Measurements from ENCODE around the gene IL1B.

IL1B gene

DNA sequence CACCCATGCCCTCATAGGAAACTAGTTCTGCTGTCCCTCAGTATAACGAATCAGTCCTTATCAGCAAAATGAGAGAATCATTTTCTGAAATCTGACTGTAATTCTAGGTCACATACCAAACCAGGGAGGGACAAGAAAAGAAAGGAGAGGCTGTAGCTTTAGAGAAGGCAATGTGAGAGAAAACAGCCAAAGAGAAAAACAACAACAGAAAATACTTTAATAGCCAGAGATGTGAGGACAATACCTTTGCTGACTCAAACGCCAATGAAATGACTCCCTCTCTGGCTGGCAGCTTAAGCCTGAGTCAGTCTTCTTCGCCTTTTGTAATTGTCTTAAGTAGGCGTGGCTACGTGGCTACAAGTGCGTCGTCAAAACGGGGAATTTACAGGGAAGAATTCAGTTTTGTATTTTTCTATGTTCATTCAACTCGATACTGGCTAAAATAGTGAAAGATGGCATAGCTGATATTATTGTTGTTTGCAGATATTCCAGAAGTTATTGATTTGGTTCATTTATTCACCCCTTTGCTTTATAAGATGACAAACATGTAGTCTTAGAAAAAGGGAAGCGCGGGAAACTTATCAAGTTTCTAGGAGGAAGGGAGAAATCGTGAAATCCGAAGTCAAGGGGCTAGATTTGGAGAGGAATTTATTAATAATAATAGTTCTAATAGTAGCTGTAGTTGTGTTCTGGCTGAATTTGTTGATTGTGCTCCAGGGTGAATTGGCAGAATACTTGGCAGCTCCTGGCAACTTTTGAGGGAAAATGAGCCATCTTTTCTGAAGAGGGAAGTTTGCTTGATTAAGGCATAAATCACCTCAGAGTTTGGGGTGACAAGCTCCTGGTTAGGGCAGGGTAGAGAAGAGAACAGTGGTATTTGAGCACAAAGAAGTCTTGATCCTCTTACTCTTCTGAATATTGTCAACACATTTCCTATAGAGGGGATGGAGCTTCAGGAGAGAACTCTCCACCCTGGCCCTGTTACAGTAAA, 52.1 kb downstream of the IL1B start, which contains the start of gene IL1A:
Gene IL1A (minus strand): TSS at position 295 of the 991 bp plus-strand sequence. CDS start 723 bp downstream, outside the sequence.
- peak in 3 of 51 donors; percentile 6 to 22 (median 10) for DNase-seq

- no peak for DNase-seq
Observed at GRCh38 chr2:112783187-112783714, 53.3 kb downstream of the IL1B start.

- DNase-seq = no peak
Observed at GRCh38 chr2:112782234-112782799, 54.3 kb downstream of the IL1B start.

All from hypothalamus (tissue), 51 donors.